OCI-LY7 (cell line): ENCODE data around the gene CHTF8. TPM values are rescaled to one million over a fixed set of nuclear protein-coding genes. Genes with fewer than 3 reads are reported as not detected.

Source experiments
- BruUV-seq: library from RNA; stranded (reverse); fragments of 400-500 nt; replicated peaks from 2 replicates; lab custom pipeline; 2021; lab: Mats Ljungman, UMichigan
- CTCF ChIA-PET: fragments of 300-600 bp; sonication (Branson Sonifier 250); formaldehyde crosslinking; loops from one replicate; lab custom pipeline; 2022; ENCODE audit warnings: antibody characterized with exemption; ENCODE audit not compliant: unreplicated experiment; lab: Charles Lee
- POLR2A ChIA-PET: fragments of 300-600 bp; sonication (Branson Sonifier 250); formaldehyde crosslinking; loops from one replicate; lab custom pipeline; 2022; ENCODE audit warnings: antibody characterized with exemption; lab: Charles Lee
- DNase-seq: peaks from one replicate; pipeline ENCODE4 v3.0.0-alpha.2; 2015; ENCODE audit warnings: low spot score
- H2AFZ ChIP-seq: fragments of 200-600 bp; sonication (generic), shearing (Covaris generic); 2 replicates; pipeline ENCODE4 v1.6.1; 2014; ENCODE audit warnings: mild to moderate bottlenecking, antibody characterized with exemption, low read length, moderate library complexity
- H3K27ac ChIP-seq: fragments of 200-600 bp; sonication (generic); 2 replicates; pipeline ENCODE4 v1.5.1; 2014; ENCODE audit warnings: mixed run types, low read depth, mild to moderate bottlenecking, moderate library complexity, low read length, inconsistent platforms; ENCODE audit not compliant: poor library complexity, severe bottlenecking
- H3K36me3 ChIP-seq: fragments of 200-600 bp; sonication (generic); 2 replicates; pipeline ENCODE4 v1.6.1; 2014; ENCODE audit warnings: mild to moderate bottlenecking, antibody characterized with exemption, low read length, moderate library complexity, mixed read lengths; ENCODE audit not compliant: insufficient read depth
- H3K4me1 ChIP-seq: fragments of 200-600 bp; sonication (generic); 2 replicates; pipeline ENCODE4 v1.5.1; 2014; ENCODE audit warnings: mild to moderate bottlenecking, low read length; ENCODE audit not compliant: insufficient read depth, poor library complexity, severe bottlenecking
- H3K4me2 ChIP-seq: fragments of 200-600 bp; sonication (generic); 2 replicates; pipeline ENCODE4 v1.6.1; 2014; ENCODE audit warnings: mild to moderate bottlenecking, low read length
- H3K4me3 ChIP-seq: fragments of 200-600 bp; sonication (generic); 2 replicates; pipeline ENCODE4 v1.5.1; 2014; ENCODE audit warnings: mild to moderate bottlenecking, low read depth, low read length; ENCODE audit not compliant: poor library complexity, severe bottlenecking
- H3K79me2 ChIP-seq: fragments of 200-600 bp; sonication (generic); 2 replicates; pipeline ENCODE4 v1.6.1; 2016; ENCODE audit warnings: low read depth, mild to moderate bottlenecking, low read length, moderate library complexity, mixed read lengths; ENCODE audit not compliant: insufficient read depth
- H3K9me2 ChIP-seq: fragments of 200-600 bp; sonication (generic); 2 replicates; pipeline ENCODE4 v1.6.1; 2016; ENCODE audit warnings: mild to moderate bottlenecking, low read length, mixed read lengths; ENCODE audit not compliant: insufficient read depth
- H3K9me3 ChIP-seq: fragments of 200-600 bp; sonication (generic); 2 replicates; pipeline ENCODE4 v1.6.1; 2014; ENCODE audit warnings: mild to moderate bottlenecking, mixed run types, low read length, mixed read lengths
- H4K20me1 ChIP-seq: fragments of 200-600 bp; sonication (generic); 2 replicates; pipeline ENCODE4 v1.6.1; 2014; ENCODE audit warnings: mild to moderate bottlenecking, antibody characterized with exemption, low read length, moderate library complexity, mixed read lengths; ENCODE audit not compliant: insufficient read depth
- EZH2phosphoT487 ChIP-seq: fragments of 200-600 bp; sonication (generic); IDR thresholded peaks from 2 replicates; pipeline ENCODE4 v1.6.1; 2018; ENCODE audit warnings: low read depth, borderline replicate concordance, mild to moderate bottlenecking, mixed run types, antibody characterized with exemption, low read length, moderate library complexity, mixed read lengths
- intact Hi-C: fragments of 100-400 bp; cut with micrococcal nuclease; formaldehyde crosslinking; loops from one replicate; pipeline ENCODE4 v1.10.0; 2022; ENCODE audit not compliant: unreplicated experiment
- total RNA-seq, 2 experiments: library from RNA; depleted of rRNA in 1 of 2; stranded (reverse); fragments of >200 nt in 1 of 2; shearing (Covaris generic) in 1 of 2; gene quantifications; 2 replicates each; pipeline ENCODE4 v1.2.3, GENCODE V29; 2014 to 2022
- TF ChIP-seq, protein P1 (sequence below): fragments of 200-600 bp; sonication (generic); conservative IDR thresholded peaks from 2 replicates; pipeline ENCODE4 v1.5.1; 2014; ENCODE audit warnings: mild to moderate bottlenecking, antibody characterized with exemption, low read length, moderate library complexity, mixed read lengths

Gene CHTF8
- total RNA-seq, 2 experiments from 2014 or later, result 58.8 to 151 TPM

DNA sequence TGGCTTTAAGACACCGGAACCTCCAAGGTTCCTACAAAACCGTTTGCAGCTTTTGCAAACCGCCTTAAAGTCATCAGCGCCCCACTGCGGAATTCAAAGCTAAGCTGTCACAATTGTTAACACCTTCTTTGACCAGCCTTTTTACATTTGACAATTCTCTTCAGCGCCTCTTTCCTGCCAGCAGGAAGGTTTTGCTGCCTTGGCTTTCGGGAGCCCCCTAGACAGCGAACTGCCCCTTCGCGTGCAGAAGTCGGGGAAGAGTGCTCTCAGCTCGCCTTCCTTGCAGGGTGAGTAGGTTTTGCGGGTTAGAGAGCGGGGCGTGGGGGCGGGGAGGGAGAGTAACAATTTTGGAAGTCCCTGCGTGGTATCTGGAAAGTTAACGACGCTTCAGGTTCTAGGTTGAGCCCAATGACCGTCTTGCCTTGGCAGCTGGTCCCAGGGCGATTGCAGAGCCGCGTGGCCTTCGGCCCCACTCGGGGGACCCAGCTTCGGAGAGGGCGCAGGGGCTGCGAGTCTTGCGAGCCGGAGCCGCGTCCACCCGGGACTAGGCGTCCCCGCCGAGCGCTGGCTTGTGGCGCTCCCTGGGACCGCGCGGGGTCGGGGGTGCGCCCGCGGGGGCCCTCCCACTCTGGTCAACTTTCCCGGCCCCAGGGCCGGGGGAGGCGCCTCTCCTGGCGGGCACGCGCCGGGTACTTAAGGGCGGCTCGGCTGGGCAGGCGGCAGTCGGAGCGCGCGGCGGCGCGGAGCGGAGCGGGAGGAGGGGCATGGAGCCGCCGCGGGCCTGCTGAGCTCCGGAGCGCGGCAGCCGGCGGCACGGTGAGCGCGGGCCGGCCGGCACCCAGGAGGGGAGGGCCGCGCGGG, 26.7 kb downstream of the CHTF8 start, which contains the start of gene HAS3:
HAS3 (plus strand) TSS at position 153 of the 861 bp plus-strand sequence. CDS start 3,743 bp downstream, outside the sequence.
- Histone ChIP-seq H3K4me3 (no peak within 1 kb of the TSS), H3K79me2 (no peaks in the 10 kb centered on the region), H4K20me1 (no peaks in the 10 kb centered on the region), H3K9me3 (no peaks in the 10 kb centered on the region), H3K4me2 (no peak within 1 kb of the TSS; the same call in 1 of the 2 replicates), H3K4me1 (no peaks in the 10 kb centered on the region), H3K36me3 (no peaks in the 10 kb centered on the region), H3K9me2 (no peaks in the 10 kb centered on the region), H2AFZ (no peak within 1 kb of the TSS), H3K27ac (no peak within 1 kb of the TSS)
- DNase-seq, result peak; percentile 12
- TF ChIP-seq EZH2phosphoT487, result no peak
- TF ChIP-seq, protein P1, sequence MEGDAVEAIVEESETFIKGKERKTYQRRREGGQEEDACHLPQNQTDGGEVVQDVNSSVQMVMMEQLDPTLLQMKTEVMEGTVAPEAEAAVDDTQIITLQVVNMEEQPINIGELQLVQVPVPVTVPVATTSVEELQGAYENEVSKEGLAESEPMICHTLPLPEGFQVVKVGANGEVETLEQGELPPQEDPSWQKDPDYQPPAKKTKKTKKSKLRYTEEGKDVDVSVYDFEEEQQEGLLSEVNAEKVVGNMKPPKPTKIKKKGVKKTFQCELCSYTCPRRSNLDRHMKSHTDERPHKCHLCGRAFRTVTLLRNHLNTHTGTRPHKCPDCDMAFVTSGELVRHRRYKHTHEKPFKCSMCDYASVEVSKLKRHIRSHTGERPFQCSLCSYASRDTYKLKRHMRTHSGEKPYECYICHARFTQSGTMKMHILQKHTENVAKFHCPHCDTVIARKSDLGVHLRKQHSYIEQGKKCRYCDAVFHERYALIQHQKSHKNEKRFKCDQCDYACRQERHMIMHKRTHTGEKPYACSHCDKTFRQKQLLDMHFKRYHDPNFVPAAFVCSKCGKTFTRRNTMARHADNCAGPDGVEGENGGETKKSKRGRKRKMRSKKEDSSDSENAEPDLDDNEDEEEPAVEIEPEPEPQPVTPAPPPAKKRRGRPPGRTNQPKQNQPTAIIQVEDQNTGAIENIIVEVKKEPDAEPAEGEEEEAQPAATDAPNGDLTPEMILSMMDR, result no peak; the same call in 1 of the 2 replicates
- intact Hi-C loops, result no loop called here
- CTCF ChIA-PET, result no interaction called here
- POLR2A ChIA-PET, result no interaction called here
- BruUV-seq, result no TSS peak

DNA sequence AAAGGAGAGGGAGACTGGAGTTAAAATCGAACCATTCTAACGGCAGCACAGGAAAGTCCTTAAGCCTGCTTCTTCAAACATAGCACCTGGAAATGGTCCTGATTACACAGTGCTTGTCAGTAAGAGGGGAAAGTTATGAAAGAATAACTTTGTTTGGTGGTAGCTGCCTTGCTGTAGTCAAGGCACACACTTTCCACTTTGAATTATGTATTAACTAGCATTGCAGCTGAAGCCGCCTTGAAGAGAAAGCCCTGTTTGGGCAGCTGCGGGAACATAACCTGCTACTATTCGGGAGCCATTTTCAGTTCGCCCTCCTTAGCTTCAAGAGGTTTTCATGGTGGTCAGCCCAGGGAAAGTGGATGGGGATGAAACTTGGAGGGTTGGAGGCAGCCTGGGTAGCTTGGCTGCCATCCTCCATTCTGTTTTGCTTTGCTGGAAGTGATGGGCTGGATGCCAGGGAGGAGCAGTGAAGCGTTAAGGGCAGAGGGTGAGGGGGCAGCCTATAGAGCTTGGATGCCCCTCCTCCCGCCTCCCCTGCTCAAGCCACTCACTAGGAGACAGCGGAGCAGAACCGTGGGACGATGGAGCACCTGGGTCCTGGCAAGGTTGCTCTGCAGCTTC, 32.2 kb downstream of the CHTF8 start:
- POLR2A ChIA-PET, result interaction anchor here (0.6 to 0.7 kb wide), 2 partner anchors 321 to 1134 kb away, joined by 3 to 4 read pairs; no protein-coding TSS in a partner anchor
- H3K4me1 ChIP-seq, result no peaks in the 10 kb centered on the region
- H3K36me3 ChIP-seq, result no peaks in the 10 kb centered on the region
- H3K9me2 ChIP-seq, result no peaks in the 10 kb centered on the region
- DNase-seq, result no peak
- no peaks in the 10 kb centered on the region for H4K20me1 ChIP-seq
- no peak overlapping the region for H2AFZ ChIP-seq
- H3K79me2 ChIP-seq, result no peaks in the 10 kb centered on the region
- no TSS peak for BruUV-seq
- TF ChIP-seq, protein P1, result no peak
- no peak for TF ChIP-seq EZH2phosphoT487
- no peak overlapping the region for H3K4me3 ChIP-seq
- H3K9me3 ChIP-seq, result no peaks in the 10 kb centered on the region
- no peak overlapping the region for H3K27ac ChIP-seq
- intact Hi-C loops, result no loop called here
- CTCF ChIA-PET, result no interaction called here
- no peak overlapping the region for H3K4me2 ChIP-seq
